ENCODE results near the gene CDH11.

CDH11 gene

DNA sequence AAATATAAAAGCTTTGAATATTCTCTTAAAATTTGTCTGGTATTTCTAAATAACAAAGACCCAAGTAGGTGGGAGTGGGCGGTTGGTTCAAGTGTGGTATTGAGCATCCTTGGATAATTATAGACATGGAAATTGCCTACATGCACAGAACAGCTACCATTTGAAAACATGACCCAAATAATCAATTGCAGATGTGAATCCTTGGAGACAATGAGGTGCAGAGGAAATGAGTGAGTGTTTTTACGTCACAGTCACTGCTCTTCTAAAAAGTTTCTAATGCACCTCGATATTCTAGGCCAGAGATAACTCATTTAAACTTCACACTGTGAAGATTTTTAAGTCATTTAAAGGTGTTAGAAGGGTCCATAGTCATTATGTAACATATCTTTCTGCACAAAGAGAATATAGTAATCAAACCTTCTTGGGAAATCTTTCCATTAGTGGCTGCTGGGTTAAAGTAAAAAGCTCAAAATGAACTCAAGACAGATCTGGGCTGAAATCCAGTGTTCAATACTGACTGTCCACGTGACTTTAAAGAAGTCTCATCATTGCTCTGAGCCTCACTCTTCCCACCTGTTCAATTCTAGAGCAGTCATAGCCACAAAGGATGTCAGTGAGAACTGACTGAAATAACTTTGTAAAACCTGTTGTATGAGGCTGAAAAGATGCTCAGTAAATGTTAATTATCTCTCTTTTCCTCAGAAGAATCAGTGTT, 144.5 kb downstream of the CDH11 start:
- DNase-seq = peak; percentile 38

DNA sequence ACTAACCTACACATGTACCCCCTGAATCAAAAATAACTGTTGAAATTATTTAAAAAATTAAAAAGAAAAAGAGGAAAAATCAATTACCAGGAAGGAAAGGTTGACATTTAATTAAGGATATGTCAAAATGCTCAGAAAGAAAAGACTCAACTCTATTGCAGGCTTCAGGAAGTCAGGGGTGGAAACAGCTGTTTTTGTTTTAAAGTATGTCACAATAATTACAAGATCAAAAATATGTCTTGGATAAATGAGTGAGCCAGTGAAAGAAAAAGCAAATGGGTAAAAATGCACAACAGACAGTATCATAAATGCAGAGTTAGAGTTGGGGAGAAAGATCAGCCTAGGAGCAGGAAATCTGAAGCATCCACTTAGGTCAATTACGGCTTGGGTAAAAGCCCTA, 146.0 kb downstream of the CDH11 start:
- no peak for DNase-seq

DNA sequence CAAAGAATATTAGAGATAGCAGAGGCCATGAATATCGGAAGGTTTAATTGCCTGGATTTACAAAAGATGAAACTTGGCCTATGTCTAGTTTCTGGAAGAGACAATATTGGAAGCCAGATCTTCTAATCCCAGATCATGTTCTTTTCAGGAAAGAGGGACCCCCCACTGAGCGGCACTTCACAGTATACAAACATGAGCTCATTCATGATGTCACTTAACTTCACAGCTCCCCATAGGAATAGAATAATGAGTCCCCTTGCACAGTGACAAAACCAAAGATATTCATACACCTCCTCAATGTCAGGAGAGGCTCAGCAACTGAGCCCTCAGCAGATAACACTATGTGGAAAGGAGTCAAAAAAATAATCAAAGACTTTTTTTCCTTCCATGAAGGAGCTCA, 147.5 kb downstream of the CDH11 start:
- peak; percentile 52 for DNase-seq

DNA sequence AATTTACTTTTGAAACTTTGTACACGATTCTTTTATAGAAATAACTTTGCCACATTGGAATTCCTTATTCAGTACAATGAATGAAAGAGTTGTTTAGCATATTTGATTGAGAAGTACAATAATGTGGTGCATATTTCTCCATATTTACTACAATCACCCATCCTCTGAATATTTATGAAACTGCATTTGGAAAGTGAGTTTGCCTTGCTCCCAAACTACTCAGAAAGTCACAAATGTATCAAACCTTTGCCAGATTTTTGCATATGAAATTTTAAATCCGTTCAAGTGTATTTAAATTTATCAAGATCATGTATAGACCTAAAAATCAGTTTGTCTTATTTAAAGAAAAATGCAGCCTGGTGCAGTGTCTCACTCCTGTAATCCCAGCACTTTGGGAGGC, 148.7 kb downstream of the CDH11 start:
- DNase-seq = no peak

DNA sequence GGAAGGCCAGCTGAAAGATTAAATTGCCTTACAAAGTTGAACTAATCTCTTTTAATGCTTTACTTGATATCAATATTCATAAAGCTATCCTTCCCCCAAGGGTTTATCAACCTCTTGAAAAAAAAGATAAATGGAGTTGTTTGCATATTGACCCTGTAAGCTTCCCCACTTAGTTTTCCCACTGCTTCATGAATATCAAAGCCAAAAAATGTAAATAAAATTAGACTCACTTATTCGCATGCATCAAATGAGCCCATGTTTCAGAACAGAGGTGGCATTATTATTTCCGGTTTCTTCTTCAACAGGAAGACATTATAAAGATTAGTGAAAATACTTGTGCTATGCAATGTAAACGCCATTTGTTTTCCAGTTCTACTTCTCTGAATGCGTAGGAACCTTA, 150.7 kb downstream of the CDH11 start:
- no peak for DNase-seq

DNA sequence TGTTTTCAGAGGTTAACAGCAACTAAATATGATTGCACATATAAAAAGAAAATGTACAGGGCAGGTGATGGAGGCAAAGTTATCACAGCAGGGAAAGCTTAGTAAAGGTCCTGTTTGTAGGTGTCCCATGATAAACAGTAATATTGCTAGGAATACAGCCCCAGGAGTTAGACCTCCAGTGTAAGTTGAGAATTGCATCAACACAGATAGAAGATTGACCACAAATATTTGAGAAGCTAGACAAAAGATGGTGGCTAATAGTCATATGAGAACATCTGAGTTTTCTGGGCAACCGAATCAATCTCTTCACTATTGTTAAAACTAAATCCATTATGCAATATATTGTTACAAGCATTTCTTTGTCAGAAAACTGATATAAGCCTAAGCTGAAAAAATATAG, 152.6 kb downstream of the CDH11 start:
- peak; percentile 35 for DNase-seq

DNA sequence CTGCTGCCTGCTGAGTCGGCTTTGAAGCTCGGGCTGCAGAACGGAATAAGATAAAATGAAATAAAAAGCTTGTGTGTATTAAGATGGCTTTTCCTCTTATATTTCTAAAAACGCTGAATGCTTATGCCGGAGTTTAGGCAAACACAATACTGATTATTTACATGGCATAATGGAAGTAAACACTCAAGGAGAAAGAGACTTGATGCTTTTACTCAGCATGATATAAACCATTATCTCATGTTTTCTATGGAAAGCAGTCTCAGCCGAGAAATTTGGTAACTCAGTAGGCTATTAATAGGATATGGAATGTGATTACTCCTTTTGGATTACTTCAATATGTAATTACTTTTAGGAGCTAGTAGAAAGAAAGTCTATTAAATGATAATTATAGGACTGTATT, 153.3 kb downstream of the CDH11 start:
- no peak for DNase-seq

DNA sequence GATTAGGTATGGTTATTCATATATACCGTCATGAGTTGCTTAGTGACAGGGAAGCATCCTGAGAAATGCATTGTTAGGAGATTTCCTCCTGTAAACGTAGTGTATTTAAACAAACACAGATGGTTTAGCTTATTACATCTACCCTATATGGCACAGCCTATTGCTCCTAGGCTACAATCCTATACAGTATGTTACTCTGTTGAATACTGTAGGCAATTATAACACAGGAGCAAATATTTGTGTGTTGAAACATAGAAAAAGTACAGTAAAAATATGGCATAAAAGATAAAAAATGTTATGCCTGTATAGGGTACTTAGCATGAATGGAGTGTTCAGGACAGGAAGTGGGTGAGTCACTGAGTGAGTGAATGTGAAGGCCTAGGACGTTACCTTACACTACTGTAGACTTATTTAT, 157.7 kb downstream of the CDH11 start:
- DNase-seq = peak; percentile 84

DNA sequence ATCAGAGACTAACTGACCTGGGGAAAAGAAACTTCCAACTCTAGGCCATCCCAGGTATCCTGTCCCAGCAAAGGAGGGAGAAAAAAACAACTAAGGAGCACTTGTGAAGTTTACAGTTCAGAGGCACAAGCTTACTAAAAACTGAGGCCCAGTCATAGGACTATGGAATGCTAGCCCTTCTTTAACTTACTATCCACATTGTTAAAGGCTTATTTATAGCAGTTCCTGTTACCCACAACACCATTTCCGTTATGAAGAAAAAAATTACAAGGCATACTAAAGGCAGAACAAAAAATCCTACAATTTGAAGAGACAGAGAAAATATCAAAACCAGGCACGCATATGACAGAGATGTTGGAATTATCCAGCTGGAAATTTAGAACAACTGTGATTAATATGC, 159.1 kb downstream of the CDH11 start:
- peak; percentile 40 for DNase-seq

DNA sequence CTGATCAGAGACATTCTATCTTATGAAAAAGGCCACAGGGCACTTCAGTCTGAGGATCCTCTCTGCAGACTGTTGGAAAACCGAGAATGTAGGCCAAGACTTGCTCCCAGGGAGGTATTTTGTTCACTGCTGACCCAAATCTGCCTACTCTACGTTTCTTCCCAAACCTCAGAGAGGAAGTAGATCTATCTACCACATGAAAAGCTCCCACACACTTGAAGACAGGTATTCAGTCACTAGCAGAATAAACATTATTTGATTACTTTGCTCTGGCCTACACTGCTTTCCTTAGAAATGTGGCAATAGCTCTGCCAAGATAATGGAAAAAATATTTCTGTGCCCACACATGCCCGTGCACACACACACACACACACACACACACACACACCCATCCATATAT, 164.6 kb downstream of the CDH11 start:
- no peak for DNase-seq

DNA sequence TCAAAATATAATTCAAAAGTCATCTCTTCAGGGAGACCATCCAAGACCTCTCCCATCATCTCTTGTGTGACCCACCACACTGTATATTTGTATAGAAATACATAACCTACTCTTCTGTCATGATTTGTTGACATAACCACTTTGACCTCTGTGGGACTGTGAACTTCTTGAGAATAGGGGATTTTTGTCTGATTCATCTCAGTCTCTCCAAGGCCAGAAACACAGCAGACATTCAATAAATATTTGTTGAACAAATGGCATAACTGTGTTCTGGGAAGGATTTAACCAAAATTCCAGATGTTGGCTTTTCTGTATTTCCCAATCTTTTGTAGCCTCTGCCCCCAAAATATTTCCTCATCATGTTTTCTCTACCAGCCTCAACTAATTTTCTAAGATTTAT, 169.7 kb downstream of the CDH11 start:
- peak; percentile 92 for DNase-seq

DNA sequence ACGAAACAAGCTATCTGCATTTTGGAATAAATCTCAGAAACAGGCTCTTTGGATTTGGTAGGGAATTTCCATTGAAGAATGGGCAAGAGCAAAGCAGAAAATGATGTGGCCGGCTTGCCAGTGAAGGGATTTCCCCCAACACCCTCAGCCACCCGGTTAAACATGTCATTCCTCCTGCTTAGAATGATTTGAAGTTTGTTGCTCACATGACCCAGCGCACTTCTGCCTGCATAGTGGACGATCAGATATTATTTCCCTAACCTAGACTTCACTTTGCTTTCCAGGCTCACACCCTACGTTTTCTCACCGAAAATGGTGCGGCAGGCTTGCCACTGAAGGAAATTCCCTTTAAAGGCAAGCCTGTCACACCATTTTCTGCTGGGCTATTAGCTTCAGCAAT, 170.7 kb downstream of the CDH11 start:
- no peak for DNase-seq

DNA sequence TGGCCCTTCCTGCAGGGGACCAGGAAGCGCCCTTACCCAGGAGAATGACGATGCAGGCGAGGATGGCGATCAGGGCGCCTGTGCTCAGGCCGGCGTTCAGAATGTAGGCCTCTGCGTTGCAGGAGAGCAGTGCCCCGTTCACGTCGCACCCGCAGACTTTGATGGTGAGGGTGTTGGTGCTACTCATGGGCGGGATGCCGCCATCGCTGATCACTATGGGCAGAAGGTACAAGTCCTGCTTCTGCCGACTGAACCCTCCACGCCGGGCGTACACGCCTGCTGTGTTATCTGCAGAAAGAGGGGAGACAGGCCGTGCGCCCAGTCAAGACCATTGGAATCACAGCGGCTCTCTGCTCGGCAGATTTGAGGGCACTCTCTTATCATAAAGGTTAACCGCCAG, 171.1 kb downstream of the CDH11 start:
- DNase-seq = no peak

DNA sequence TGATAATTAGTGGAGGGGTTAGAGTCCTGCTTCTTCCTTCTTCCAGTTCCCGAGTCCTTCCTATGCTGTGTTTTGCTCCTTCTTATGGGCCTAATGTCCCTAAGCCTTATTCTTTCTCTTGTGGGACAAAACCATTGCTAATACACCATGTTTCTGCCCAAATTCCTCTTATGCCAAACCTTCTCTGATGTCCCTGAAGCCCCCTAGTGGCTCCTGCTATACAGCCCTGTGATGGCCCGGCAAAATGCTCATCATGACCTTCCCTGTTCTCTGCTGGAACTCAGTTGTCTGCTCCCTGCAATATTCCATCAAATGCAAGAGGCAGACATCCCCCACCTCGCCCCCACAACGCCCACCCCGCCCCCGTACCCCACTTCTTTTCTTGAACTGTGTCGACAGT, 171.6 kb downstream of the CDH11 start:
- no peak for DNase-seq

DNA sequence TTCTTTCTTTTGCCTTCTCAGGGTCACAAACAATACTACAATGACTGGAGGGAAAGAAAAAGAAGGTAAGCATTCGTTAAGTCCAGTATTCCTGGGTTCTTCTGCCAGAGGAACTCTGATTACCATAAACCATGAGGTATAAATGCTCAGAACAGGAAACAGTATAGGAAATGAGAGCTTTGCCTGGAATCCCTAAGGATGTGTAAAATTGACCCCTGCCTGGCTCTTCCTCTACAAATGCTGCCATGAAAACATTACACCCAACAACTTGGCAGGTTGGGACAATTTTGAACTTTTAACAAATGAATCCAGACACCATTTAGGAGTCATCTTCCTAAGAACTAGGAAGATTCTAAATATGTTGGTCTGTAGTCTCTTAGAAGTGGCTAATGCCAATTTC, 173.8 kb downstream of the CDH11 start:
- no peak for DNase-seq

DNA sequence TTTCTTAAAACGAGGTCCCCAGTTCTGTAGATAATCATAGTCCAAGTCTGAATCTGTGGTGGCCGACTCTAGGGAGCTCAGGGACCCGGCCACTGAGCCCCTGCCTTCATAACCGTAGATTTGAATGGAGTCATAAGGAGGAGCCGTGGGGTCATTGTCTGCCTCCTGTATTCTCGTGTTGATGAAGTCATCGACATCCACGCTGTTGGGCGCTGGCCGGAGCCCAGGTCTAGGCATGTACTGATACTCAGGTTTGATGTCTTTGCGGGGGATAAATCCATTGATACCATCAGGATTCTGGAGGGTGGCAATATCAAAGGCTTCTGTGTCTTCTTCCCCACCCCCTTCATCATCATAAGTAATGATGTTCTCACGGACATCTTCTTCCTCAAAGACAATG, 174.2 kb downstream of the CDH11 start:
- no peak for DNase-seq

DNA sequence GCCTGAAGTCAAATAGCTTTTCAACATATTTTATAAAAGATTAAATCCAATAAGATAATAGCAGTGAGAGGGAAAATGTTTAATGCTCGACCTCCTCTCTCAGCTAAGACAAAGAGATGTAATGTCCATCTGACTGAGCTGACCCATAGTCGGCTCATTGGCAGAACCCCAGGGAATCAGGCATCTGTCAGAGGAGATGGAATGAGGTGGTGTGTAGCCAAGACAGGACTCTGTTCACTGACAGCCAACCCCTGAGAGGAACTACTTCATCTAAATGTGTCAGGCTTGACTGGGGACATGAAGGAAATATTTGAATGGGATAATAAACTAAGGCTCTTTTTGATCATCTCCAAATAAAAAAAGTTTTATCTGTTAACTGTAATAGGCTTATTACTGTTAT, 188.0 kb downstream of the CDH11 start:
- peak; percentile 38 for DNase-seq

DNA sequence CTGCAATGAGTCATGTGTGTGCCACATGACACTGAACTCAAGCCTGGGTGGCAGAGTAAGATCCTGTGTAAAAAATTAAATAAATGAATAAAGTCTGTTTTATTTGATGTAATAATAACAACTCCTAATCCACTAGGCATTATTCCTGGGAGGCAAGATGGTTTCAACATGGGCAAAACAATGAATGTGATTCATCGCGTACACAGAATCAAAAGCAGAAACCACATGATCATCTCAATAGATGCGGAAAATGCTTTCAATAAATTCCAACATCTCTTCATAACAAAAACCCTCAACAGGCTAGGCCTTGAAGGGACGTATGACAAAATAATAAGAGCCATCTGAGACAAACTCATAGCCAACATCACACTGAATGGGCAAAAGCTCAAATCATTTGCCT, 195.4 kb downstream of the CDH11 start:
- peak; percentile 48 for DNase-seq

DNA sequence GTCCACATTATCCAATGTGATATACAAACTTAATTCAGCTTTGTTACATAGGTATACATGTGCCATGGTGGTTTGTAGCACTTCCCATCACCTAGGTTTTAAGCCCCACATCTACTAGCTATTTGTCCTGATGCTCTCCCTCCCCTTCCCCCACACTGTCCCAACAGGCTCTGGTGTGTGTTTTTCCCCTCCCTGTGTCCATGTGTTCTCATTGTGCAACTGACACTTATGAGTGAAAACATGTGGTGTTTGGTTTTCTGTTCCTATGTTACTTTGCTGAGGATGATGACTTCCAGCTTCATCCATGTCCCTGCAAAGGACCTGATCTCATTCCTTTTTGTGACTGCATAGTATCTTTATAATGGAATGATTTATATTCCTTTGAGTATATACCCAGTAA, 196.7 kb downstream of the CDH11 start:
- no peak for DNase-seq

DNA sequence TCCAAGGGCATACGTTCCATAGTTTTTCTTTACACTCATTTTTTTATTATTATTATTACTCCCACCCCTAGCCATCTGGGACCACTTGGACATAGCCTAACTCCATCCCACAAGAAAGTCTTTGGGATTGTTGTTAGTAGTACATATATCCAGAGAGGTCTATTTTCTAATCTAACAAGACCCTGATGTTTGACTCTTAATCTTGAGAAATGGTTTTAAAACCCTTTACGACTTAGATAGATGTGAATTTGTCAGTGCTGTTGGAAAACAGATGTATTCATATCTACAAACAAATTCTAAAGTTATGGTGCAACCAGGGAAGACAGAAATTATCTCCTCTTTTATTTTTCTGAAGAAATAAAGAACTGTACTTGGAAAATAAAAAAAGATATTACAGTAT, 197.8 kb downstream of the CDH11 start:
- no peak for DNase-seq

DNA sequence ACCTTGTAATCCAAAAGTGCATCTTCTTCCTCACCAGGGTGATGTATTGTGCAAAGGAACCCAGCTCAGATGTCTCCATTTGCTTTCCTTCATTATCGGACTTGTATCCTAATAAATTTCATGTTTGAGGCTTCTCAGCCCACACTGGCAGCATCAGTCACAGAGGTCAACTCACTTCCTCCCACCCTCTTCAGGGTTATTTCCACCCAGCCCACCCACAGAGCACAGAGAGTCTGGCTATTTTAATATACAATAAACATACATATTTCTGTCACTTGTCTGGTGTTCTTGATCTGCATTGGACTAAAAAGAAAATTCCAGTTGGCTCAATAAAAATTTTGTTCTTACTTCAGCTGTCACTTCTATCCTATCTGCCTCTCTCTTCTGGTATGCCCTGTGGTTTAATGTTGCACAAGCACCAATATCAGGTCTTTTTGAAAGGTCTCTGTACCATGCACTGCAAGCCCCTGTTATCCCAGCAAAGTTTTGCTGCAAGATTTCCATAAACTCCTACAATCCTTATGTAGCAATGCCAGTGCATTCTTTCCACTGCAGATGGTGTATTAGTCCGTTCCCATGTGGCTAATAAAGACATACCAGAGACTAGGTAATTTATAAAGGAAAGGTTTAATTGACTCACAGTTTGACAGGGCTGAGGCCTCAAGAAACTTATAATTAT, 201.8 kb downstream of the CDH11 start:
- DNase-seq = no peak

DNA sequence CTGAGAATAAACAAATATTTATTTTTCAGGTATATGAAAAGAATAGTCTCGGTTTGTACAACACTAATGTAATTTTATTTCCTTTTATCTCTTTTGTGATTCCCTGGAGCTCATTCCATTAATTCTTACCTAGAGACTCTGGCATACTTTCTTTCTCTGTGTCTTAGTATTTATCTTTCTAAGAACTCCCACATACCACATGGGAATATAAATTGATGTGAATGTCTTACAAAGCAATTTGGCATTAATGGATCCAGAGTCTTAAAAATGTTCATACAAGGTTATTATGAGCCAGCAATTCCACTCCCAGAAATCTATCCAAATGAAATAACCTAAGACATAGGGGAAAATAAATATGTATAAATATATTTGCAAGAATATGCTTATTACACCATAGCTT, 202.7 kb downstream of the CDH11 start:
- no peak for DNase-seq

DNA sequence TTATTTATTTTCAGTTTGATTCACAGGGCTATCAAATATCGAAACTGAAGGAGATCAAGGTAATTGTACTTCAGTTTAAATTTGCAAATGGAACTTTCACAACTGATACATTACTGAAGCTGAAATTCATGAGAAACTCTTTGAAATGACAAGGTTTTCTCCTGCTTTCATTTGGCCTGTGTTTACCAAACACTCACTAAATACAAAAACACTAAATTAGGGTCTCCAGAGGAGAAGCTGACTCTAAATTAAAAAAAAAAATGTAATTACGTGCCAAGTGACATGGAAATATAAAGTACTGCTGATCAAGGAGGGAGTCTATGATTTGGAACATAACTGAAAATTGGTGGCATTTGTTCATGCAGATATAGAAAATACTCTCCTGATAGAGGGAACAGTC, 205.8 kb downstream of the CDH11 start:
- no peak for DNase-seq

DNA sequence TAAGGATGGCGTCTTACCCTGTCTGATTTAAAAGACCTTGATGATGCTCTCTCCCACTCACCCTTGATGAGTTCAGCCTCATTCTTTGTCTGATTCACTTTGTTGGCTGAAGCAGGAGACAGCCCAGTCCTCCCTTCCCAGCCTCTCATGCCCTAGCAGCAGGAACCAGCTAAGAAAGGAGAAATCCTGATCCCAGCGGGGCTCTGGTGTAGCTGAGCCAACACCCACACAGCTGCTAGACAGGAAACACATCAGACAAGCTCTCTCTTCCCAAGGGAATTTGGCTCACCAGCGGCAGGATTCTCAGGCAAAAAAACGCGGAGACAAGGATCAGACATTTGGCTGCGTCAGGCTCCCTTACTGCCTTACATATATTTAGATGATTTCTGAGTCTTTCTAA, 211.5 kb downstream of the CDH11 start:
- peak; percentile 100 for DNase-seq

DNA sequence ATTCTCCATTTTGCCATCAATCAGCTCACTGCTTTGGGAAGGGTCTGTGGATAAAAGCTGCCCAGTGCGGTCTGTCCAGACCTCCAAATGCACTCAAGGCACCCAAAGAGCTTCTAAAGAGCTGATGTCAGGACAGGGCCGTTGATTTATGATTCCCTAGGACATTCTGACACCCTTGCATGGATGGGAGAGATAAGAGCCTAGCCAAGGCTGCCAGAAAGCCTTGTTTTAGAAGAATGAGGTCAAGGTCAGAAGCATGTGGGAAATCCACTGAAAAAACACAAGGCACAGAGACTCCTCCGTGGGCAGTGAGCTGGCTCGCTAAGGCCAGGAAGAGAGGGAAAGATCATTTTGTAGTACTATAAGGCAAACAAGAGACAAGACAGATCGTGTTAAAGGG, 214.0 kb downstream of the CDH11 start:
- DNase-seq = peak; percentile 45

Measured in fibroblast of skin of scalp (primary cell).